Esophagus muscularis mucosa (tissue), 4 donors: ENCODE data around the gene FZR1. TPM values are rescaled to one million over a fixed set of nuclear protein-coding genes. Genes with fewer than 3 reads are reported as not detected.
A peak's percentile ranks its signal among the peaks of the same experiment; 100 is the strongest.
"Not testable (repeated sequence)": the region's sequence is repeated elsewhere in the genome, so short reads cannot be mapped to it uniquely, and the experiment has no call there.

Experiments used
- DNase-seq: peaks from one replicate; pipeline ENCODE4 v3.0.0-alpha.2; 2017; ENCODE audit errors: extremely low spot score
- H3K27ac ChIP-seq, 4 donors: fragments of 200-600 bp; sonication (generic); replicated peaks in 1 of 4; 1 replicate in 3 of 4; 2 replicates in 1 of 4; pipeline ENCODE4 v1.5.1; 2016 to 2019; ENCODE audit warnings: mild to moderate bottlenecking in 1 of 4
- H3K27me3 ChIP-seq, 4 donors: fragments of 200-600 bp; sonication (generic); one replicate each; pipeline versions ENCODE4 v1.5.1 to v1.6.0; 2016 to 2019
- H3K36me3 ChIP-seq, 4 donors: fragments of 200-600 bp; sonication (generic); one replicate each; pipeline ENCODE4 v1.5.1; 2016 to 2019
- H3K4me1 ChIP-seq, 4 donors: fragments of 200-600 bp; sonication (generic); one replicate each; pipeline ENCODE4 v1.5.1; 2016 to 2019
- H3K4me3 ChIP-seq, 4 donors: fragments of 200-600 bp; sonication (generic); 1 replicate in 2 of 4; 2 replicates in 2 of 4; pipeline ENCODE4 v1.5.1; 2016 to 2019; ENCODE audit warnings: mild to moderate bottlenecking in 4 of 4, moderate library complexity in 1 of 4
- H3K9me3 ChIP-seq, 4 donors: fragments of 200-600 bp; sonication (generic); 1 replicate in 3 of 4; 2 replicates in 1 of 4; pipeline ENCODE4 v1.5.1; 2016 to 2019
- EP300 ChIP-seq: sonication (generic); formaldehyde crosslinking; IDR thresholded peaks from one replicate; pipeline ENCODE4 v1.6.1; 2017; ENCODE audit warnings: antibody characterized with exemption
- POLR2A ChIP-seq: fragments of 450-650 bp; IDR thresholded peaks from one replicate; pipeline ENCODE4 v1.6.1; 2017; ENCODE audit warnings: antibody characterized with exemption, moderate library complexity, mild to moderate bottlenecking, low read depth
- POLR2AphosphoS5 ChIP-seq, 2 donors: sonication (generic); formaldehyde crosslinking; IDR thresholded peaks; one replicate each; pipeline ENCODE4 v1.6.1; 2017; ENCODE audit warnings: antibody characterized with exemption in 2 of 2
- WGBS: methylation state at CpG from one replicate; pipeline ENCODE4 v1.1.5; 2018; 5-methylcytosine and 5-hydroxymethylcytosine counted together
- intact Hi-C: fragments of 100-400 bp; cut with DNase I; formaldehyde crosslinking; loops from one replicate; pipeline ENCODE4 v1.15.1; 2023
- total RNA-seq, 4 donors: library from RNA; depleted of rRNA; stranded (reverse); fragments of >200 nt; gene quantifications; one replicate each; pipeline versions ENCODE4 v1.1.0 to v1.2.1, GENCODE V29; 2016
- TF ChIP-seq, protein P1 (sequence below), 3 experiments: fragments of 200-600 bp in 2 of 3; fragments of 450-650 bp in 1 of 3; sonication (generic) in 2 of 3; IDR thresholded peaks; one replicate each; pipeline ENCODE4 v1.5.1; 2017 to 2019; ENCODE audit warnings: antibody characterized with exemption in 3 of 3, mild to moderate bottlenecking in 2 of 3, moderate library complexity in 1 of 3

Gene FZR1
- total RNA-seq, 4 donors from 2014 or later = 15.8 to 41.2 (median 31.4) TPM

DNA sequence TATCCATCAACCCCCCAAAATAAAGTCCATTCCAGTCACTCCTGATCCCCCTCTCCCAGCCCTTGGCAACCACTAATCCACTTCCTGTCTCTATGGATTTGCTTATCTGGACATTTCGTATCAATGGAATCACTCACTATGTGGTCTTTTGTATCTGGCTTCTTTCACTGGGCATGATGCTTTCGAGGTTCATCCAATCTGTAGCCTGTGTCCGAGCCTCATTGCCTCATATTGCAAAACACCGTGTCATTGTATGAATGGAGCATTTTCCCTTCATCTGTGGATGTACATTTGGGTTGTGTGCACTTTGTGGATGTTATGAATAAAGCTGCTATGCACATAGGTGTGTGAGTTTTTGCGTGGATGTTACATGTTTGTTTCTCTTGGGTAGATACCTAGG lies 1.4 kb upstream of the FZR1 start:
- TF ChIP-seq, protein P1, sequence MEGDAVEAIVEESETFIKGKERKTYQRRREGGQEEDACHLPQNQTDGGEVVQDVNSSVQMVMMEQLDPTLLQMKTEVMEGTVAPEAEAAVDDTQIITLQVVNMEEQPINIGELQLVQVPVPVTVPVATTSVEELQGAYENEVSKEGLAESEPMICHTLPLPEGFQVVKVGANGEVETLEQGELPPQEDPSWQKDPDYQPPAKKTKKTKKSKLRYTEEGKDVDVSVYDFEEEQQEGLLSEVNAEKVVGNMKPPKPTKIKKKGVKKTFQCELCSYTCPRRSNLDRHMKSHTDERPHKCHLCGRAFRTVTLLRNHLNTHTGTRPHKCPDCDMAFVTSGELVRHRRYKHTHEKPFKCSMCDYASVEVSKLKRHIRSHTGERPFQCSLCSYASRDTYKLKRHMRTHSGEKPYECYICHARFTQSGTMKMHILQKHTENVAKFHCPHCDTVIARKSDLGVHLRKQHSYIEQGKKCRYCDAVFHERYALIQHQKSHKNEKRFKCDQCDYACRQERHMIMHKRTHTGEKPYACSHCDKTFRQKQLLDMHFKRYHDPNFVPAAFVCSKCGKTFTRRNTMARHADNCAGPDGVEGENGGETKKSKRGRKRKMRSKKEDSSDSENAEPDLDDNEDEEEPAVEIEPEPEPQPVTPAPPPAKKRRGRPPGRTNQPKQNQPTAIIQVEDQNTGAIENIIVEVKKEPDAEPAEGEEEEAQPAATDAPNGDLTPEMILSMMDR (IDR thresholded peaks at IDR 0.05) = no peak
- TF ChIP-seq POLR2A (no peak), POLR2AphosphoS5 (IDR thresholded peaks at IDR 0.05) (no peak), EP300 (no peak)
- no peak for DNase-seq
- H3K4me1 ChIP-seq = peaks cover 25 to 49% (median 37%) of the 10 kb centered on the region in 4 donors
- peaks cover 0 to 13% (median 7%) of the 10 kb centered on the region in 4 donors for H3K36me3 ChIP-seq
- H3K27ac ChIP-seq = no peak overlapping the region
- 89% methylated on average over 5 of the region's 5 CpGs for WGBS
- intact Hi-C loops = no loop called here
- H3K9me3 ChIP-seq = no peaks in the 10 kb centered on the region
- H3K4me3 ChIP-seq = no peak overlapping the region
- no peaks in the 10 kb centered on the region for H3K27me3 ChIP-seq

GRCh38 chr19:3506384-3507340 lies 551 bp downstream of the FZR1 start:
- Histone ChIP-seq H3K27me3 (no peaks in the 10 kb centered on the region), H3K36me3 (peaks cover 0 to 31% (median 21%) of the 10 kb centered on the region in 4 donors), H3K4me1 (peaks cover 23 to 58% (median 46%) of the 10 kb centered on the region in 4 donors), H3K4me3 (peak overlapping the region; percentile 88 to 100 (median 90)), H3K27ac (peak overlapping the region; percentile 88 to 92 (median 89)), H3K9me3 (no peaks in the 10 kb centered on the region)
- no peak for DNase-seq
- TF ChIP-seq POLR2AphosphoS5 (IDR thresholded peaks at IDR 0.05) (no peak), EP300 (no peak), POLR2A (no peak)
- TF ChIP-seq, protein P1 (IDR thresholded peaks at IDR 0.05) = no peak
- intact Hi-C loops = no loop called here
- WGBS = 0% methylated on average over 29 of the region's 69 CpGs

DNA sequence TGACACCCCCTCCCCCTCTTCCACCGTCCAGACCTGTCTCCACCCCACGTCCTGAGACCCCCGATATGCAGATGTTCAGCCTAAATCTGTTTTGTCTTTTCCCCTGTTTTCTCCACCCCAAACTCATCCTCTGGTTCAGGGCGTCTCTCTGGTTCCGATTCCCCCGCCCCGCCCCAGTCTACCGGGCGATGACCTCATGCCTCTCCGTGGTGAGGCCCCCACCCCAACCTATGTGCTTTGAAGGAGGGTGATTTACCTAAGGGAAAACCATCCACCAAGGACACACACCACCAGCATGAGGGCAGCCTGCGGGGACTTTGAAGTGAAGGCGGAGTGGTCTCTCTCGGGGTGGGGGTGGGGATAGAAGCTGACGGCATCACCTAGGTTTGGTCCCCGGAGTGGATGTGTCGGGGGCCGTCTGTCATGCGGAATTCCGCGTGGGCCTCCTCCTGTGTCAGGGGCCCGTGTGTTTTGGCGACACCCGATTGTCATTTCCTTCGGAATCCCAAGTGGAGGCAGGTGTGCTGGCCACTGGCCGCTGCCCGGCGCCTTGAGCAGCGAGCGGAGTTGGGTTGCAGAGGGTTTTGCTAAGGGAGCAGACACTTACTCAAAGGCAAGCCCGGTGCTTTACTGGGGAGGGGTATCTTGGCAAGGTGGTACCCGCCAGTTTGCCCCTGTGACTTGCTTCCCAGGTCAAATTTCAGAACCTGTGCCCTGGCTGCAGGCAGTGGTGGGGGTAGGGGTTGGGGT lies 1.4 kb downstream of the FZR1 start:
- Histone ChIP-seq H3K27ac (peak overlapping the region; percentile 88 to 92 (median 89)), H3K4me3 (peak overlapping the region; percentile 88 to 100 (median 90)), H3K27me3 (no peaks in the 10 kb centered on the region), H3K9me3 (no peaks in the 10 kb centered on the region), H3K4me1 (peaks cover 26 to 67% (median 50%) of the 10 kb centered on the region in 4 donors), H3K36me3 (peaks cover 0 to 31% (median 22%) of the 10 kb centered on the region in 4 donors)
- TF ChIP-seq EP300 (no peak), POLR2A (no peak), POLR2AphosphoS5 (IDR thresholded peaks at IDR 0.05) (no peak)
- TF ChIP-seq, protein P1 (IDR thresholded peaks at IDR 0.05) = no peak
- WGBS = 13% methylated on average over 10 of the region's 31 CpGs
- no peak for DNase-seq
- intact Hi-C loops = no loop called here

DNA sequence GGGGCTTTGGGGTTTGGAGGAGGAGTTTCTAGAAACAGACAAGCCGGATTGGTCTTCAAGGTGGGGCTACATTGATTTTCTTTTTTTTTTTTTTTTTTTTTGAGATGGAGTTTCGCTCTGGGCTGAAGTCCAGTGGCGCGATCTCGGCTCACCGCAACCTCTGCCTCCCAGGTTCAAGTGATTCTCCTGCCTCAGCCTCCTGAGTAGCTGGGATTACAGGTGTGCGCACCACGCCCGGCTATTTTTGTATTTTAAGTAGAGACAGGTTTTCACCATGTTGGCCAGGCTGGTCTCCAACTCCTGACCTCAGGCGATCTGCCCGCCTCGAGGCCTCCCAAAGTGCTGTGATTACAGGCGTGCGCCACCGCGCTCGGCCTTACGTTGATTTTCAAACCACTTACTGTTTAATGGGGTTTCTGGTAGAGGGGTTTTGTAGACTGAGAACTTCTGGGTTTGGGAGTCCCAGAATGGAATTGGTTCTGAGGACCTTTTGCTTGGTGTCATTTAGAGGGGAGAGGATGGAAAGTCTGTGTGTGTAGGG lies 2.1 kb downstream of the FZR1 start:
- intact Hi-C loops, H3K27me3 ChIP-seq, H3K9me3 ChIP-seq, DNase-seq: not testable (repeated sequence)
- H3K36me3 ChIP-seq = peaks cover 0 to 31% (median 22%) of the 10 kb centered on the region in 4 donors
- WGBS = 94% methylated on average over 18 of the region's 18 CpGs
- peak overlapping the region in 2 of 4 donors; percentile 88 to 92 for H3K27ac ChIP-seq
- peak overlapping the region in 3 of 4 donors; percentile 88 to 91 (median 90) for H3K4me3 ChIP-seq
- peaks cover 32 to 74% (median 55%) of the 10 kb centered on the region in 4 donors for H3K4me1 ChIP-seq
